HEK293T (cell line): ENCODE results near the gene DMXL1.

Source experiments
- ARNT ChIP-seq: fragments of 450-650 bp; IDR thresholded peaks from 2 replicates; pipeline ENCODE4 v1.6.1; 2017; ENCODE audit warnings: mild to moderate bottlenecking
- BHLHE40 ChIP-seq: fragments of 450-650 bp; IDR thresholded peaks from 2 replicates; pipeline ENCODE4 v1.6.1; 2016; ENCODE audit warnings: mild to moderate bottlenecking, moderate library complexity, borderline replicate concordance
- CTBP1 ChIP-seq: fragments of 450-650 bp; IDR thresholded peaks from 2 replicates; pipeline ENCODE4 v1.6.1; 2016; ENCODE audit warnings: borderline replicate concordance
- ELF4 ChIP-seq: fragments of 450-650 bp; IDR thresholded peaks from 2 replicates; pipeline ENCODE4 v1.6.1; 2017; ENCODE audit warnings: antibody characterized with exemption
- FOXM1 ChIP-seq: fragments of 450-650 bp; IDR thresholded peaks from 2 replicates; pipeline ENCODE4 v1.6.1; 2017; ENCODE audit warnings: mild to moderate bottlenecking, borderline replicate concordance
- HDGF ChIP-seq: fragments of 450-650 bp; IDR thresholded peaks from 2 replicates; pipeline ENCODE4 v1.6.1; 2017; ENCODE audit warnings: antibody characterized with exemption, borderline replicate concordance
- L3MBTL2 ChIP-seq: fragments of 450-650 bp; conservative IDR thresholded peaks from 2 replicates; pipeline ENCODE4 v1.6.1; 2016; ENCODE audit warnings: mild to moderate bottlenecking
- LEF1 ChIP-seq: fragments of 450-650 bp; IDR thresholded peaks from 2 replicates; pipeline ENCODE4 v1.6.1; 2017; ENCODE audit warnings: mild to moderate bottlenecking, borderline replicate concordance
- NFRKB ChIP-seq: fragments of 450-650 bp; IDR thresholded peaks from 2 replicates; pipeline ENCODE4 v1.6.1; 2016; ENCODE audit warnings: mild to moderate bottlenecking, moderate library complexity
- SP1 ChIP-seq: fragments of 450-650 bp; IDR thresholded peaks from 2 replicates; pipeline ENCODE4 v1.6.1; 2017
- SUZ12 ChIP-seq: fragments of 450-650 bp; IDR thresholded peaks from 2 replicates; pipeline ENCODE4 v1.6.1; 2016; ENCODE audit warnings: mild to moderate bottlenecking
- TARDBP ChIP-seq: fragments of 450-650 bp; IDR thresholded peaks from 2 replicates; pipeline ENCODE4 v1.6.1; 2016
- ZNF384 ChIP-seq: fragments of 450-650 bp; IDR thresholded peaks from 2 replicates; pipeline ENCODE4 v1.6.1; 2016

DNA sequence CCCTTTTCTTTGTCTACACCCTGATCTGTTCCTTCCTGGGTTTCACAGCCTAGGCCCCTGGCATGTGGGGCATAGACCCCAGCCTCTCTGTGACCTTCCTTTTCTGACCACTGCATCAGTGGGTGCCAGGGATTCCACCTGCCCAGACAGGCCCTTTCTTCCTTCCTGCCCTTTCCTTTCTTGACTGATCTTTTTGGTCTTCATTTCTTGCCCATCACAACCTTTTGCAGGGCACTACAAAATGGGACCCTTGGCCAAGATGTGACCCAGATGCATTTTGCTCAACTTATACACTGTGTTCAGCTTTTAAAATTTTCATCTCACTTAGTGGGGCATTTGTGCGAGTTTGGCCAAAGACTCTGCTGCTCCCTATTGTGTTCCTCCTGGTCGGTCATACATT, 211.7 kb downstream of the DMXL1 start:
- TF ChIP-seq HDGF (no peak), ELF4 (no peak), TARDBP (no peak), FOXM1 (no peak), BHLHE40 (no peak), SUZ12 (no peak), SP1 (no peak), NFRKB (no peak), LEF1 (no peak), ARNT (no peak), ZNF384 (no peak), L3MBTL2 (no peak), CTBP1 (no peak)
